ENCODE data around the gene GABRB1. TPM values are rescaled to one million over a fixed set of nuclear protein-coding genes. Genes with fewer than 3 reads are reported as not detected.

The GABRB1 gene
- total and polyA plus RNA-seq, 2 of the 8 experiments (the other 6 are each of a cell fraction or from before 2014, with no cell fraction given) = 0.22 to 0.38 TPM

- H3K23ac ChIP-seq (ENCODE audit: insufficient read length) = no peak overlapping the region
- no peak overlapping the region for H2AFZ ChIP-seq (ENCODE audit: low read length)
- no peak overlapping the region for H4K8ac ChIP-seq (ENCODE audit: extremely low read depth, insufficient read depth, low read length)
- H3K18ac ChIP-seq (ENCODE audit: extremely low read depth, low read length) = no peak overlapping the region
- no peak overlapping the region for H2BK15ac ChIP-seq (ENCODE audit: low read length)
- no peak overlapping the region for H3K9ac ChIP-seq (replicated peaks in 1 of 4; ENCODE audit: extremely low read depth in 1 of 4, low read depth in 3 of 4, low read length in 3 of 4)
- H3K4ac ChIP-seq (replicated peaks; ENCODE audit: insufficient read length, low read depth, low read length) = no peak overlapping the region
- no peak overlapping the region for H2BK120ac ChIP-seq (replicated peaks; ENCODE audit: low read depth, low read length)
- no peak for FAIRE-seq
- H2AK5ac ChIP-seq (ENCODE audit: low read depth, low read length) = no peak overlapping the region
- H3K27me3 ChIP-seq (replicated peaks in 1 of 4; ENCODE audit: control insufficient read depth in 3 of 4, extremely low read depth in 1 of 4, insufficient read depth in 3 of 4, low read length in 3 of 4) = no peaks in the 10 kb centered on the region
- no peak overlapping the region for H2BK12ac ChIP-seq (ENCODE audit: low read depth, low read length)
- no peaks in the 10 kb centered on the region for H4K20me1 ChIP-seq (replicated peaks in 1 of 2; ENCODE audit: control insufficient read depth in 1 of 2, insufficient read depth in 2 of 2, low read length in 2 of 2)
- no peak overlapping the region for H2BK5ac ChIP-seq (ENCODE audit: low read depth, low read length)
- no peak overlapping the region for H3K27ac ChIP-seq (ENCODE audit: low read depth, low read length)
- H3K56ac ChIP-seq (replicated peaks; ENCODE audit: insufficient read length, low read depth, low read length) = no peak overlapping the region
- no peaks in the 10 kb centered on the region for H3K36me3 ChIP-seq (ENCODE audit: control insufficient read depth in 2 of 4, insufficient read depth in 4 of 4, low read length in 3 of 4)
- H3K79me2 ChIP-seq (ENCODE audit: control insufficient read depth in 1 of 2, insufficient read depth in 2 of 2, low read length in 2 of 2) = no peaks in the 10 kb centered on the region
- no peak overlapping the region for H3K4me2 ChIP-seq (ENCODE audit: insufficient read depth in 1 of 2, low read depth in 2 of 2, low read length in 2 of 2)
- H3K23me2 ChIP-seq (ENCODE audit: low read depth, low read length) = no peaks in the 10 kb centered on the region
- no peak for DNase-seq (ENCODE audit: low read depth in 1 of 2, low spot score in 2 of 2)
- no peak for TF ChIP-seq EGR1 (IDR thresholded peaks at IDR 0.05; ENCODE audit: borderline replicate concordance, low read depth, low read length)
- no peak for TF ChIP-seq POLR2AphosphoS5 (IDR thresholded peaks at IDR 0.05; ENCODE audit: low read depth, low read length)
- no peak for TF ChIP-seq BRCA1 (IDR thresholded peaks at IDR 0.05; ENCODE audit: low read depth, low read length)
- no peak for TF ChIP-seq TAF1 (IDR thresholded peaks at IDR 0.05; ENCODE audit: low read depth, low read length)
- TF ChIP-seq ASH2L (IDR thresholded peaks at IDR 0.05; ENCODE audit: low read length) = no peak
- no peak for TF ChIP-seq KDM5A (IDR thresholded peaks at IDR 0.05; ENCODE audit: low read length)
- TF ChIP-seq SP1 (IDR thresholded peaks at IDR 0.05; ENCODE audit: low read depth, low read length) = no peak
- no peak for TF ChIP-seq RBBP5 (IDR thresholded peaks at IDR 0.05; ENCODE audit: borderline replicate concordance, low read depth, low read length)
- TF ChIP-seq SIX5 (IDR thresholded peaks at IDR 0.05; ENCODE audit: low read depth, low read length) = no peak
- no peak for TF ChIP-seq HDAC2 (IDR thresholded peaks at IDR 0.05; ENCODE audit: borderline replicate concordance in 1 of 2, low read depth in 2 of 2, low read length in 2 of 2)
- no peak for TF ChIP-seq SAP30 (IDR thresholded peaks at IDR 0.05; ENCODE audit: insufficient read depth, insufficient replicate concordance, low read length)
- TF ChIP-seq CTCF (IDR thresholded peaks at IDR 0.05; ENCODE audit: control extremely low read depth in 1 of 3, insufficient read depth in 1 of 3, low read depth in 1 of 3, low read length in 3 of 3) = no peak
- TF ChIP-seq JUN (IDR thresholded peaks at IDR 0.05; ENCODE audit: low read depth, low read length) = no peak
- TF ChIP-seq HDAC6 (IDR thresholded peaks at IDR 0.05; ENCODE audit: low read depth, low read length) = no peak
- CTCF ChIA-PET (ENCODE audit: partially characterized antibody) = interaction anchor here (0.9 to 2.2 kb wide), 4 partner anchors 9 to 197 kb away, joined by 3 to 6 read pairs (median 4); no protein-coding TSS in a partner anchor
- H3K14ac ChIP-seq (ENCODE audit: insufficient read length) = no peak overlapping the region
- H4K5ac ChIP-seq (ENCODE audit: insufficient read length, low read depth, low read length) = no peak overlapping the region
- H3K4me1 ChIP-seq (replicated peaks in 1 of 4; ENCODE audit: control insufficient read depth in 3 of 4, insufficient read depth in 4 of 4, low read length in 3 of 4) = no peaks in the 10 kb centered on the region
- H3K4me3 ChIP-seq (ENCODE audit: extremely low read depth in 1 of 4, insufficient read depth in 2 of 4, low read depth in 3 of 4, low read length in 4 of 4) = no peak overlapping the region
- POLR2A ChIA-PET (ENCODE audit: partially characterized antibody) = no interaction called here
- no peaks in the 10 kb centered on the region for H3K9me3 ChIP-seq (ENCODE audit: insufficient read depth in 2 of 2, low read depth in 1 of 2, low read length in 1 of 2)
- H4K91ac ChIP-seq (replicated peaks; ENCODE audit: insufficient read length, low read length) = no peak overlapping the region
- no peak overlapping the region for H2BK20ac ChIP-seq (ENCODE audit: low read length)
- no peaks in the 10 kb centered on the region for H3K79me1 ChIP-seq (ENCODE audit: low read depth, low read length)
Measured at GRCh38 chr4:47084111-47084510, 52.7 kb downstream of the GABRB1 start.

All from H1 (cell line).